K562 (cell line): Measurements from ENCODE around the gene RPL39L. TPM values are rescaled to one million over a fixed set of nuclear protein-coding genes. Genes with fewer than 3 reads are reported as not detected.

Experiments
- ATAC-seq: fragments of 200-7000 bp; cut with Tn5 transposase; 3 replicates; pipeline ENCODE4 v1.9.1; 2020; ENCODE audit warnings: moderate library complexity
- BruUV-seq: library from RNA; stranded (reverse); fragments of 400-500 nt; replicated peaks from 2 replicates; lab custom pipeline; 2021; lab: Mats Ljungman, UMichigan
- CTCF ChIA-PET: fragments of 300-600 bp; formaldehyde crosslinking; extraction: SDS; loops from one replicate; lab custom pipeline; 2021; ENCODE audit warnings: low intra/inter-chr PET ratio; lab: Yijun Ruan, JAX
- POLR2A ChIA-PET: fragments of 300-600, 350-650 bp; sonication (Branson Sonifier 250); formaldehyde crosslinking; extraction: SDS; loops from one replicate; lab custom pipeline; 2021; ENCODE audit warnings: antibody characterized with exemption, inconsistent platforms; lab: Yijun Ruan, JAX
- DNase-seq, 4 experiments: peaks; one replicate each; pipeline versions ENCODE4 v3.0.0 to v3.0.0-alpha.2; 2011 to 2018; ENCODE audit warnings: low spot score in 3 of 4, mixed read lengths in 3 of 4; ENCODE audit errors: extremely low read depth in 1 of 4
- FAIRE-seq: peaks from 2 replicates; lab custom pipeline; 2011; peaks lifted over from hg19 to GRCh38; lab: Jason Lieb, UNC
- H2AFZ ChIP-seq: 2 replicates; pipeline ENCODE4 v1.6.0; 2011; ENCODE audit warnings: low read depth, low read length, control low read depth, inconsistent platforms
- H3K27ac ChIP-seq: fragments of 200-600 bp; 3 replicates; pipeline ENCODE4 v1.8.0; 2011; ENCODE audit warnings: low read depth, mild to moderate bottlenecking, control low read depth, inconsistent platforms, low read length, moderate library complexity, mixed read lengths; ENCODE audit errors: extremely low read depth
- H3K27me3 ChIP-seq, 2 experiments: fragments of 300-600 bp in 1 of 2; 2 replicates in 1 of 2; 3 replicates in 1 of 2; pipeline versions ENCODE4 v1.6.0 to v1.8.0; 2011; ENCODE audit warnings: inconsistent platforms in 2 of 2, low read length in 2 of 2, mild to moderate bottlenecking in 1 of 2, mixed read lengths in 1 of 2, moderate library complexity in 1 of 2; ENCODE audit not compliant: control insufficient read depth in 2 of 2, insufficient read depth in 2 of 2
- H3K36me3 ChIP-seq: fragments of 300-600 bp; 3 replicates; pipeline ENCODE4 v1.8.0; 2011; ENCODE audit warnings: mild to moderate bottlenecking, low read length, inconsistent platforms; ENCODE audit not compliant: control insufficient read depth, insufficient read depth
- H3K4me1 ChIP-seq, 2 experiments: fragments of 200-600 bp in 1 of 2; replicated peaks in 1 of 2; 2 replicates in 1 of 2; 3 replicates in 1 of 2; pipeline versions ENCODE4 v1.5.1 to v1.8.0; 2011; ENCODE audit warnings: inconsistent platforms in 2 of 2, low read length in 2 of 2, mild to moderate bottlenecking in 1 of 2, mixed read lengths in 1 of 2, moderate library complexity in 1 of 2; ENCODE audit not compliant: control insufficient read depth in 2 of 2, insufficient read depth in 2 of 2
- H3K4me2 ChIP-seq: 2 replicates; pipeline ENCODE4 v1.6.1; 2011; ENCODE audit warnings: low read length, control low read depth, inconsistent platforms, mixed read lengths; ENCODE audit not compliant: insufficient read depth
- H3K4me3 ChIP-seq: fragments of 200-600 bp; sonication (generic), shearing (Covaris generic); 2 replicates; pipeline ENCODE4 v1.5.1; 2016; ENCODE audit warnings: control low read depth, inconsistent platforms
- H3K79me2 ChIP-seq: fragments of 200-600 bp; 3 replicates; pipeline ENCODE4 v1.8.0; 2011; ENCODE audit warnings: low read length, inconsistent platforms; ENCODE audit not compliant: control insufficient read depth, insufficient read depth
- H3K9ac ChIP-seq, 2 experiments: 2 replicates each; pipeline versions ENCODE4 v1.6.0 to v1.6.1; 2011; ENCODE audit warnings: low read depth in 2 of 2, low read length in 2 of 2, control low read depth in 1 of 2, inconsistent platforms in 1 of 2, mild to moderate bottlenecking in 1 of 2, mixed read lengths in 1 of 2; ENCODE audit not compliant: insufficient read depth in 1 of 2
- H3K9me1 ChIP-seq: one replicate; pipeline ENCODE4 v1.6.0; 2011; ENCODE audit warnings: inconsistent platforms, mild to moderate bottlenecking, low read length, moderate library complexity; ENCODE audit not compliant: control insufficient read depth, insufficient read depth
- H3K9me3 ChIP-seq: replicated peaks from 2 replicates; pipeline ENCODE4 v1.5.1; 2011; ENCODE audit warnings: low read depth, low read length, inconsistent platforms; ENCODE audit not compliant: control insufficient read depth, insufficient read depth
- H4K20me1 ChIP-seq: replicated peaks from 2 replicates; pipeline ENCODE4 v1.6.1; 2011; ENCODE audit warnings: low read length, inconsistent platforms, mixed read lengths; ENCODE audit not compliant: control insufficient read depth, insufficient read depth
- COPS2 ChIP-seq: fragments of 450-650 bp; conservative IDR thresholded peaks from 2 replicates; pipeline ENCODE4 v1.6.1; 2016; ENCODE audit warnings: mild to moderate bottlenecking, moderate library complexity
- LEF1 ChIP-seq: fragments of 450-650 bp; IDR thresholded peaks from 2 replicates; pipeline ENCODE4 v1.6.1; 2016; ENCODE audit warnings: mild to moderate bottlenecking
- RBM25 ChIP-seq: fragments of 200-400 bp; formaldehyde crosslinking; IDR thresholded peaks from 2 replicates; pipeline ENCODE4 v1.6.1; 2018; ENCODE audit warnings: low read length, low read depth, moderate library complexity; ENCODE audit not compliant: severe bottlenecking
- RBM34 ChIP-seq: fragments of 200-400 bp; formaldehyde crosslinking; IDR thresholded peaks from 2 replicates; pipeline ENCODE4 v1.6.1; 2018; ENCODE audit warnings: low read length, borderline replicate concordance; ENCODE audit not compliant: insufficient read depth
- SMAD1 ChIP-seq: fragments of 150-350 bp; IDR thresholded peaks from 2 replicates; pipeline ENCODE4 v1.6.1; 2014; ENCODE audit warnings: low read length, low read depth; ENCODE audit not compliant: partially characterized antibody
- WGBS: fragments of 100-300 bp; shearing (Covaris generic); methylation state at CpG from one replicate; pipeline ENCODE4 v1.1.6; 2016; ENCODE audit warnings: low coverage, mixed read lengths; ENCODE audit not compliant: insufficient coverage; ENCODE audit errors: missing lambda C conversion rate; 5-methylcytosine and 5-hydroxymethylcytosine counted together
- in situ Hi-C: fragments of 300-500 bp; cut with MboI; formaldehyde crosslinking; loops from 4 replicates; pipeline ENCODE4 v1.15.0; 2018; ENCODE audit warnings: inconsistent platforms, mixed read lengths
- intact Hi-C: fragments of 100-400 bp; cut with micrococcal nuclease; formaldehyde crosslinking; loops from 2 replicates; pipeline ENCODE4 v1.14.2; 2022
- polyA plus RNA-seq, 8 experiments: library from polyadenylated mRNA; depleted of rRNA in 4 of 8; stranded (reverse) in 5 of 8; unstranded in 3 of 8; fragments of >200 nt; fragmentation: Nextera tagmentation in 2 of 8; fragmentation: Illumina TruSeq in 1 of 8; extraction: Ambion mirVana in 2 of 8; extraction: Trizol in 1 of 8; gene quantifications; 2 replicates each; pipeline versions ENCODE4 v1.2.1 to v1.2.3, GENCODE V29; 2011 to 2014; ENCODE audit warnings: inconsistent platforms in 1 of 8, missing spikeins in 1 of 8
- total RNA-seq, 7 experiments: library from RNA; depleted of rRNA in 6 of 7; stranded (reverse); fragments of >200 nt in 6 of 7; fragmentation: Illumina TruSeq in 2 of 7; extraction: Trizol in 2 of 7; gene quantifications; 2 replicates each; pipeline versions ENCODE4 v1.2.1 to v1.2.3, GENCODE V29; 2011 to 2021; ENCODE audit warnings: low replicate concordance in 1 of 7
- TF ChIP-seq, protein P1 (sequence below): fragments of 450-650 bp; IDR thresholded peaks from 2 replicates; pipeline ENCODE4 v1.6.1; 2016; ENCODE audit warnings: mild to moderate bottlenecking
- TF ChIP-seq, protein P2 (sequence below): IDR thresholded peaks from 3 replicates; pipeline ENCODE4 v1.6.1; 2011; ENCODE audit warnings: borderline replicate concordance, mild to moderate bottlenecking, moderate library complexity; ENCODE audit not compliant: insufficient read length; ENCODE audit errors: extremely low read depth
- TF ChIP-seq, protein P3 (sequence below), 2 experiments: fragments of 450-650 bp; formaldehyde crosslinking in 1 of 2; IDR thresholded peaks; 2 replicates each; pipeline versions ENCODE4 v1.4.0 to v1.6.1; 2014 to 2020; ENCODE audit warnings: mild to moderate bottlenecking in 2 of 2, borderline replicate concordance in 1 of 2, low read depth in 1 of 2

RPL39L gene
- total and polyA plus RNA-seq, 9 of the 15 experiments (the other 6 are each of a cell fraction or from before 2014, with no cell fraction given) = 15.0 to 122 (median 45.5) TPM

DNA sequence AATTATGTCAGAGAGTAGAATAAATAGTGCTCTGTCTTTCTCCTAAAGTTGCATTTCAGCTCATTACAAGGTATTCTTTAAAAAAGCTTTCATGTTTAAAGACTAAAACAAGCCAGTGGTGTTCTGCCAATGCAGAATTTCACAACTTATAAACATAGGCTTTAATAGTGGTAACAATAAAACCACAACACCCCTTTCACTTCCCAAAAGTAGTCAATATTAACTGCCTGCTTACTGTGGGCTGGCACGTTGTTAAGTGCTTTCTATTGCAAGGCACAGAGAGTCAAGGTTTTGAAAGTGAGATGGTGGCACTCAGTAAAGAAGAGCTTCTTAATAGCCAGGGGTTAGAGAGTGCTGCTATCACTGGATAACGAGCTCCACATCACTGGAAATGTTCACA, 49.6 kb upstream of the RPL39L start:
- H3K9ac ChIP-seq = no peak overlapping the region
- H3K9me3 ChIP-seq = no peaks in the 10 kb centered on the region
- DNase-seq = no peak
- H2AFZ ChIP-seq = no peak overlapping the region
- FAIRE-seq = no peak
- H3K4me1 ChIP-seq = peaks cover 3 to 15% of the 10 kb centered on the region in 2 experiments; a peak in 3 of 5 replicates
- BruUV-seq = no TSS peak
- no peaks in the 10 kb centered on the region for H3K9me1 ChIP-seq
- H3K4me2 ChIP-seq = no peak overlapping the region
- intact Hi-C loops (no loop called here), in situ Hi-C loops (no loop called here)
- H3K4me3 ChIP-seq = no peak overlapping the region
- H3K36me3 ChIP-seq = no peaks in the 10 kb centered on the region
- no peaks in the 10 kb centered on the region for H4K20me1 ChIP-seq
- H3K79me2 ChIP-seq = no peaks in the 10 kb centered on the region
- ATAC-seq = no peak
- H3K27me3 ChIP-seq = peaks cover 0 to 4% of the 10 kb centered on the region in 2 experiments; a peak in 1 of 5 replicates
- 0% methylated on average over 2 of the region's 2 CpGs for WGBS
- ChIA-PET CTCF (no interaction called here), POLR2A (interaction anchor here (0.6 kb wide), 1 partner anchor 402 kb away, joined by 3 read pairs; no protein-coding TSS in a partner anchor)
- H3K27ac ChIP-seq = no peak overlapping the region
- TF ChIP-seq RBM34 (no peak), SMAD1 (no peak), RBM25 (no peak), LEF1 (no peak), COPS2 (no peak)
- TF ChIP-seq, protein P1, sequence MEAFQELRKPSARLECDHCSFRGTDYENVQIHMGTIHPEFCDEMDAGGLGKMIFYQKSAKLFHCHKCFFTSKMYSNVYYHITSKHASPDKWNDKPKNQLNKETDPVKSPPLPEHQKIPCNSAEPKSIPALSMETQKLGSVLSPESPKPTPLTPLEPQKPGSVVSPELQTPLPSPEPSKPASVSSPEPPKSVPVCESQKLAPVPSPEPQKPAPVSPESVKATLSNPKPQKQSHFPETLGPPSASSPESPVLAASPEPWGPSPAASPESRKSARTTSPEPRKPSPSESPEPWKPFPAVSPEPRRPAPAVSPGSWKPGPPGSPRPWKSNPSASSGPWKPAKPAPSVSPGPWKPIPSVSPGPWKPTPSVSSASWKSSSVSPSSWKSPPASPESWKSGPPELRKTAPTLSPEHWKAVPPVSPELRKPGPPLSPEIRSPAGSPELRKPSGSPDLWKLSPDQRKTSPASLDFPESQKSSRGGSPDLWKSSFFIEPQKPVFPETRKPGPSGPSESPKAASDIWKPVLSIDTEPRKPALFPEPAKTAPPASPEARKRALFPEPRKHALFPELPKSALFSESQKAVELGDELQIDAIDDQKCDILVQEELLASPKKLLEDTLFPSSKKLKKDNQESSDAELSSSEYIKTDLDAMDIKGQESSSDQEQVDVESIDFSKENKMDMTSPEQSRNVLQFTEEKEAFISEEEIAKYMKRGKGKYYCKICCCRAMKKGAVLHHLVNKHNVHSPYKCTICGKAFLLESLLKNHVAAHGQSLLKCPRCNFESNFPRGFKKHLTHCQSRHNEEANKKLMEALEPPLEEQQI = no peak
- TF ChIP-seq, protein P2, sequence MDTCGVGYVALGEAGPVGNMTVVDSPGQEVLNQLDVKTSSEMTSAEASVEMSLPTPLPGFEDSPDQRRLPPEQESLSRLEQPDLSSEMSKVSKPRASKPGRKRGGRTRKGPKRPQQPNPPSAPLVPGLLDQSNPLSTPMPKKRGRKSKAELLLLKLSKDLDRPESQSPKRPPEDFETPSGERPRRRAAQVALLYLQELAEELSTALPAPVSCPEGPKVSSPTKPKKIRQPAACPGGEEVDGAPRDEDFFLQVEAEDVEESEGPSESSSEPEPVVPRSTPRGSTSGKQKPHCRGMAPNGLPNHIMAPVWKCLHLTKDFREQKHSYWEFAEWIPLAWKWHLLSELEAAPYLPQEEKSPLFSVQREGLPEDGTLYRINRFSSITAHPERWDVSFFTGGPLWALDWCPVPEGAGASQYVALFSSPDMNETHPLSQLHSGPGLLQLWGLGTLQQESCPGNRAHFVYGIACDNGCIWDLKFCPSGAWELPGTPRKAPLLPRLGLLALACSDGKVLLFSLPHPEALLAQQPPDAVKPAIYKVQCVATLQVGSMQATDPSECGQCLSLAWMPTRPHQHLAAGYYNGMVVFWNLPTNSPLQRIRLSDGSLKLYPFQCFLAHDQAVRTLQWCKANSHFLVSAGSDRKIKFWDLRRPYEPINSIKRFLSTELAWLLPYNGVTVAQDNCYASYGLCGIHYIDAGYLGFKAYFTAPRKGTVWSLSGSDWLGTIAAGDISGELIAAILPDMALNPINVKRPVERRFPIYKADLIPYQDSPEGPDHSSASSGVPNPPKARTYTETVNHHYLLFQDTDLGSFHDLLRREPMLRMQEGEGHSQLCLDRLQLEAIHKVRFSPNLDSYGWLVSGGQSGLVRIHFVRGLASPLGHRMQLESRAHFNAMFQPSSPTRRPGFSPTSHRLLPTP = no peak
- TF ChIP-seq, protein P3, sequence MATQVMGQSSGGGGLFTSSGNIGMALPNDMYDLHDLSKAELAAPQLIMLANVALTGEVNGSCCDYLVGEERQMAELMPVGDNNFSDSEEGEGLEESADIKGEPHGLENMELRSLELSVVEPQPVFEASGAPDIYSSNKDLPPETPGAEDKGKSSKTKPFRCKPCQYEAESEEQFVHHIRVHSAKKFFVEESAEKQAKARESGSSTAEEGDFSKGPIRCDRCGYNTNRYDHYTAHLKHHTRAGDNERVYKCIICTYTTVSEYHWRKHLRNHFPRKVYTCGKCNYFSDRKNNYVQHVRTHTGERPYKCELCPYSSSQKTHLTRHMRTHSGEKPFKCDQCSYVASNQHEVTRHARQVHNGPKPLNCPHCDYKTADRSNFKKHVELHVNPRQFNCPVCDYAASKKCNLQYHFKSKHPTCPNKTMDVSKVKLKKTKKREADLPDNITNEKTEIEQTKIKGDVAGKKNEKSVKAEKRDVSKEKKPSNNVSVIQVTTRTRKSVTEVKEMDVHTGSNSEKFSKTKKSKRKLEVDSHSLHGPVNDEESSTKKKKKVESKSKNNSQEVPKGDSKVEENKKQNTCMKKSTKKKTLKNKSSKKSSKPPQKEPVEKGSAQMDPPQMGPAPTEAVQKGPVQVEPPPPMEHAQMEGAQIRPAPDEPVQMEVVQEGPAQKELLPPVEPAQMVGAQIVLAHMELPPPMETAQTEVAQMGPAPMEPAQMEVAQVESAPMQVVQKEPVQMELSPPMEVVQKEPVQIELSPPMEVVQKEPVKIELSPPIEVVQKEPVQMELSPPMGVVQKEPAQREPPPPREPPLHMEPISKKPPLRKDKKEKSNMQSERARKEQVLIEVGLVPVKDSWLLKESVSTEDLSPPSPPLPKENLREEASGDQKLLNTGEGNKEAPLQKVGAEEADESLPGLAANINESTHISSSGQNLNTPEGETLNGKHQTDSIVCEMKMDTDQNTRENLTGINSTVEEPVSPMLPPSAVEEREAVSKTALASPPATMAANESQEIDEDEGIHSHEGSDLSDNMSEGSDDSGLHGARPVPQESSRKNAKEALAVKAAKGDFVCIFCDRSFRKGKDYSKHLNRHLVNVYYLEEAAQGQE (IDR thresholded peaks at IDR 0.05; ENCODE audit: borderline replicate concordance) = no peak
- TF ChIP-seq, protein P3 (CRISPR knock-in tag; IDR thresholded peaks at IDR 0.05; ENCODE audit: low read depth) = no peak
